ENCODE results near the gene MSI2.

The MSI2 gene

GRCh38 chr17:57504208-57504607 is 247.9 kb downstream of the MSI2 start:
- no peak for DNase-seq (ENCODE audit: low read depth in 3 of 3)

- DNase-seq (ENCODE audit: low read depth in 3 of 3), result no peak
Observed at GRCh38 chr17:57505841-57506773, 249.8 kb downstream of the MSI2 start.

GRCh38 chr17:57506774-57507127 is 250.4 kb downstream of the MSI2 start:
- no peak for DNase-seq (ENCODE audit: low read depth in 3 of 3)

- DNase-seq (ENCODE audit: low read depth in 3 of 3), result no peak
Observed at GRCh38 chr17:57507828-57508227, 251.5 kb downstream of the MSI2 start.

GRCh38 chr17:57508671-57509070 is 252.3 kb downstream of the MSI2 start:
- DNase-seq (ENCODE audit: low read depth in 3 of 3), result no peak

GRCh38 chr17:57511475-57512123 is 255.3 kb downstream of the MSI2 start:
- no peak for DNase-seq (ENCODE audit: low read depth in 3 of 3)

- no peak for DNase-seq (ENCODE audit: low read depth in 3 of 3)
Observed at GRCh38 chr17:57512258-57512657, 255.9 kb downstream of the MSI2 start.

GRCh38 chr17:57512691-57513090 is 256.4 kb downstream of the MSI2 start:
- DNase-seq (ENCODE audit: low read depth in 3 of 3), result no peak

GRCh38 chr17:57513569-57513968 is 257.2 kb downstream of the MSI2 start:
- no peak for DNase-seq (ENCODE audit: low read depth in 3 of 3)

- DNase-seq (ENCODE audit: low read depth in 3 of 3), result no peak
Observed at GRCh38 chr17:57514614-57515013, 258.3 kb downstream of the MSI2 start.

GRCh38 chr17:57515662-57516211 is 259.4 kb downstream of the MSI2 start:
- no peak for DNase-seq (ENCODE audit: low read depth in 3 of 3)

GRCh38 chr17:57516290-57517230 is 260.2 kb downstream of the MSI2 start:
- DNase-seq (ENCODE audit: low read depth in 3 of 3), result no peak

- DNase-seq (ENCODE audit: low read depth in 3 of 3), result no peak
Observed at GRCh38 chr17:57517273-57517631, 260.9 kb downstream of the MSI2 start.

GRCh38 chr17:57517632-57518456 is 261.5 kb downstream of the MSI2 start:
- no peak for DNase-seq (ENCODE audit: low read depth in 3 of 3)

GRCh38 chr17:57518587-57519581 is 262.6 kb downstream of the MSI2 start:
- no peak for DNase-seq (ENCODE audit: low read depth in 3 of 3)

GRCh38 chr17:57519800-57520199 is 263.5 kb downstream of the MSI2 start:
- no peak for DNase-seq (ENCODE audit: low read depth in 3 of 3)

- no peak for DNase-seq (ENCODE audit: low read depth in 3 of 3)
Observed at GRCh38 chr17:57521606-57522005, 265.3 kb downstream of the MSI2 start.

GRCh38 chr17:57522042-57523005 is 266.0 kb downstream of the MSI2 start:
- no peak for DNase-seq (ENCODE audit: low read depth in 3 of 3)
